ENCODE results near the gene ZNF609.
A peak's percentile ranks its signal among the peaks of the same experiment; 100 is the strongest.

The ZNF609 gene

DNA sequence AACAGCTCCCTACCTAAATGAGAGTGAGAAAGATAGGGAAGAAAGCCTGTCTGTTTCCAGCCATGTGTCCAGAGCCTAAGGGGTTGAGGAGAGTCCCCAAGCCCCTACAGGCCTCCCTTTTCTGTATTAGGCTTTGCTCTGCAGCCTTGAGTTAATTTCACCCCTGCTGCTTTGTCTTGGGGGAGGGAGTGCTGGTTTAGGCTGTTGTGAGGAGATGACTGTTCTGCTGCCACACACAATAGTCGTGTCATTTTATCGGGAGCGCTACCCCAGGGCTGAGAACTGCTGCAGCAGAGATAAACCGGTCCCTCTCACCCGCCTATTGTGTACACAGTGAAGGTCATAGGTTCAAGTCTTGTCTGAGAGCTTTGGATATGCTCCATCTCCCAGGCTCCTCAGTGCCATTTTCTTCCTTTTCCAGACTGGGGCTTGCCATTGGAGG lies 1.4 kb downstream of the ZNF609 start:
- peak overlapping the region; percentile 13 for H3K9ac ChIP-seq (ENCODE audit: insufficient read length)
- no peaks in the 10 kb centered on the region for H3K9me3 ChIP-seq (ENCODE audit: low read depth, low read length)
- H3K36me3 ChIP-seq (ENCODE audit: insufficient read depth, low read length) = no peaks in the 10 kb centered on the region; the same call in 1 of the 2 replicates
- no peak overlapping the region for H3K27ac ChIP-seq
- no peak for TF ChIP-seq EZH2 (IDR thresholded peaks at IDR 0.05)
- TF ChIP-seq FOXP2 (optimal IDR thresholded peaks at IDR 0.05; ENCODE audit: control extremely low read depth, extremely low read length, insufficient read depth) = no peak
- TF ChIP-seq POLR2AphosphoS5 (IDR thresholded peaks at IDR 0.05; ENCODE audit: borderline replicate concordance, low read depth, low read length) = no peak
- no peak for DNase-seq (ENCODE audit: low read depth, low spot score)
- peak overlapping the region; percentile 82 for H3K4me3 ChIP-seq

DNA sequence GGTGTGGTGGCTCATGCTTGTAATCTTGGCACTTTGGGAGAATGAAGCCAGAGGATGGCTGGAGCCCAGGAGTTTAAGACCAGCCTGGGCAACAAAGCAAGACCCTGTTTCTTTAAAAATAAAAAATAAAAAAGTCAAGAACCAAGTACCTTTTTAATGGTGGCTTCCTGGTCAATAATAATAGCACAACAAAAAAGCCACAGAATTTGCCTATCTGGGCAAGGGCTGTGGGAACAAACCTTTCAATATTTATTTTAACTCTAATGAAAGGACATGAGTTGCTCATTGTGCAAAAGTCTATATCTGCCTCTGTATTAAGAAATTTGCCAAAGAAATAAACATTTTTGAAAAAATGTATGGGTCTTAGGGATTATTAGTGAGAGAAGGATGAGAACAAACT lies 2.1 kb downstream of the ZNF609 start:
- Histone ChIP-seq H3K9ac (ENCODE audit: insufficient read length) (no peak overlapping the region), H3K36me3 (ENCODE audit: insufficient read depth, low read length) (no peaks in the 10 kb centered on the region; the same call in 1 of the 2 replicates), H3K9me3 (ENCODE audit: low read depth, low read length) (no peaks in the 10 kb centered on the region), H3K4me3 (no peak overlapping the region), H3K27ac (no peak overlapping the region)
- DNase-seq (ENCODE audit: low read depth, low spot score) = no peak
- no peak for TF ChIP-seq EZH2 (IDR thresholded peaks at IDR 0.05)
- no peak for TF ChIP-seq FOXP2 (optimal IDR thresholded peaks at IDR 0.05; ENCODE audit: control extremely low read depth, extremely low read length, insufficient read depth)
- no peak for TF ChIP-seq POLR2AphosphoS5 (IDR thresholded peaks at IDR 0.05; ENCODE audit: borderline replicate concordance, low read depth, low read length)

DNA sequence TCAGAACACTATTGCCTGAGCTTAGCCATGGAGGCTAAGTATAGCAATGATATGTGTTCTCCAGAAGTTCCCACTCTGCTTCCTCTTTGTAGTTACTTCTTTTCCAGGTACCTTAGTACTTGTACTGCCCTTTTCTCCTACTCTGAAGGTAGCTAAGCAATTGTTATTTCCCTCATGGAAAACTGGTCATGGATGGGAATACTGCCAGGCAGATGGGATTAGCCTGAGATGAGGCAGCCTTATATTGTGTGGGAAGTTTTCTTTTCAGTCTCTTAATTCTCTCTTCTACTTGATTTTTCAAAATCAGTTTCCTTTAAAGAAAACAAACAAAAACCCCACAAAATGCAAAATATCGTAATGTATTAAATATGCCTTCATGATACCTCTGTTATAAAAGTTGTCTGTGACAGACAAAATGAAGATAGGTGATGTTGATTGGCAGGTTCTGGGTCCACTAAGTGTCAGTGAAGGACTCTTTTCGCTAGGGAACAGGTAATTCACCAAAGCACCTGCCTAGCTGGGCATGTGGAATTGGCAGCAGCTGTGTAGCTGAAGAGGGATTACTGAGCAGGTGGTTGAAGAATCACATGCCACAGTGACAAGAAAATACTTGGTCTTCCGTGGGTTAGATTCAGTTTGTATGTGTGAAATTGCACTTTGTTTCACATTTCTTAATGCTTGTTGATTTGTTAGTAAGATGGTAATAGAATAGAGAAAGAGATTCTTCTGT lies 4.1 kb downstream of the ZNF609 start:
- no peak overlapping the region for H3K9ac ChIP-seq (ENCODE audit: insufficient read length)
- no peak overlapping the region for H3K27ac ChIP-seq
- H3K4me3 ChIP-seq = no peak overlapping the region
- DNase-seq (ENCODE audit: low read depth, low spot score) = no peak
- H3K9me3 ChIP-seq (ENCODE audit: low read depth, low read length) = no peaks in the 10 kb centered on the region
- H3K36me3 ChIP-seq (ENCODE audit: insufficient read depth, low read length) = peaks cover 3% of the 10 kb centered on the region; the same call in 1 of the 2 replicates
- TF ChIP-seq FOXP2 (optimal IDR thresholded peaks at IDR 0.05; ENCODE audit: control extremely low read depth, extremely low read length, insufficient read depth) = no peak
- no peak for TF ChIP-seq EZH2 (IDR thresholded peaks at IDR 0.05)
- TF ChIP-seq POLR2AphosphoS5 (IDR thresholded peaks at IDR 0.05; ENCODE audit: borderline replicate concordance, low read depth, low read length) = no peak

DNA sequence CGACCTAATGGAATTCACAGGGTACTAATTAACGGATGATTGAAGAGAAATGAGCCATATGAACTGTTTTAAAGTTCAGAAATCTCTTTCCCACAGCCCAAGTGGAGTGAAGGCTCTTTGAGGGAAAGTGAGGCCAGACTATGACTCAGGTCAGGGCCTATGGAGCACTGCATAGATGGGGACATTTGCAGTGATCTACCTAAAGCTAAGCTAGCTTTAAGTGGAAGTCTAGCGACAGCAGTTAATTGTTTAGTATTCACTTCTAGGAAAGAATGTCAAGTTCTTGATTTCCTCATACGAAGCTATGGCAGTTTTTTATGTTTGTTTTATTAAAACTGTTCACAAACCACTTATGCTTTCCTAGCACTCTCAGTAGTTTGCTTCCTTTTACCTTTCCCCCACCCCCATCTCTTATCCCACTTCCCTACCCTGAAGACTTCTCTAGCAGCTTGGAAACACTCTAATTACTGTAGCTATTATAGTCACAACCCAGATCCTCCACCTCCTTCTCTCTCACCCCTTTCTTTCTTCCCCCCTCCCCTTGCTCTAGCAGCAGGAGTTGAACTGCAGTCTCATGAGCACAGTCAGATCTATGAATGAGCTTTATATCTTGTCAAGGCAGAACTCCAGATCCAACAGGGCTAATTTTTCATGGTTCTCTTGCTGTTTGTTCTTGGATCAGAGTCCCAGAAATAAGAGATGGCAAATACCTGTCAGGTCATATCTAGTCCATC lies 6.2 kb downstream of the ZNF609 start:
- H3K9ac ChIP-seq (ENCODE audit: insufficient read length) = no peak overlapping the region
- DNase-seq (ENCODE audit: low read depth, low spot score) = no peak
- no peaks in the 10 kb centered on the region for H3K9me3 ChIP-seq (ENCODE audit: low read depth, low read length)
- H3K4me3 ChIP-seq = no peak overlapping the region
- H3K36me3 ChIP-seq (ENCODE audit: insufficient read depth, low read length) = peaks cover 3% of the 10 kb centered on the region; the same call in 1 of the 2 replicates
- 0 out of 2 replicates have a peak overlapping the region, but pooled peaks have one; percentile 22 for H3K27ac ChIP-seq
- TF ChIP-seq EZH2 (IDR thresholded peaks at IDR 0.05) (no peak), FOXP2 (optimal IDR thresholded peaks at IDR 0.05; ENCODE audit: control extremely low read depth, extremely low read length, insufficient read depth) (no peak), POLR2AphosphoS5 (IDR thresholded peaks at IDR 0.05; ENCODE audit: borderline replicate concordance, low read depth, low read length) (no peak)

DNA sequence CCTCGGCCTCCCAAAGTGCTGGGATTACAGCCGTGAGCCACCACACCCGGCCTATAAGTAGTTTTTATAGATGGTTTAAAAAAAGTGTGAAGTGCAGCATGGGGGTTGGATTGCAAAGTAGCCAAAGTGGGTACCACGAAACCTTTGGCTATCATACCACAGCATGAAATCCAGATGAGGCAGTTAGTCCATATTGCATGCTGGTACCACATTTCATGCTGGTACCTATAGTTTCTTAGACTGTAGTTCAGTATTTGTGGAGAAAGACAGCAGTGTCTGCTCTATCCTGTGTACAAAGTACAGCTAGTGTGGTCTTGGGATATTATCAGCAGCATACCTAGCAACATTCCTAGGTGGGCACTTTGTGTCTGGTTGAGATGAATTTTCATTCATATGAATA lies 11.8 kb downstream of the ZNF609 start:
- TF ChIP-seq POLR2AphosphoS5 (IDR thresholded peaks at IDR 0.05; ENCODE audit: borderline replicate concordance, low read depth, low read length) = no peak
- no peak for TF ChIP-seq FOXP2 (optimal IDR thresholded peaks at IDR 0.05; ENCODE audit: control extremely low read depth, extremely low read length, insufficient read depth)
- TF ChIP-seq EZH2 (IDR thresholded peaks at IDR 0.05) = no peak
- H3K4me3 ChIP-seq = no peak overlapping the region
- no peak for DNase-seq (ENCODE audit: low read depth, low spot score)
- no peak overlapping the region for H3K27ac ChIP-seq
- H3K36me3 ChIP-seq (ENCODE audit: insufficient read depth, low read length) = peaks cover 3% of the 10 kb centered on the region; the same call in 1 of the 2 replicates
- no peak overlapping the region for H3K9ac ChIP-seq (ENCODE audit: insufficient read length)
- H3K9me3 ChIP-seq (ENCODE audit: low read depth, low read length) = no peaks in the 10 kb centered on the region

DNA sequence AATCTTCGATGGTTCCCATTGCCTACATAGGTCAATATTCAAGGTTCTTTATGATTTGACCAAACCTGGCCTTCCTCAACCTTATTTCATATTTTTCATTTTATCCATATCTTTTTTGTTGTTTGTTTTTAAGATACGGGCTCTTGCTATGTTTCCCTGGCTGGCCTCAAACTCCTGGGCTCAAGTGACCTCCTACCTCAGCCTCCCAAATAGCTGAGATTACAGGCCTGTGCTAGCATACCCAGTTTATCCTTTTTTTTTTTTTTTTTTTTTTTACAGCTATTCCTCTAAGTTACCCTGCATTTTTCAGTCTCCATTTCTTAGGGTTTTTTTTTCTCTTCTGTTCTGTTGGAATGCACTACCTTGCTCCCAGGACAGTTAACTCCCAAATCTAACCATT lies 14.5 kb downstream of the ZNF609 start:
- Histone ChIP-seq H3K9me3 (ENCODE audit: low read depth, low read length) (no peaks in the 10 kb centered on the region), H3K27ac (no peak overlapping the region), H3K4me3 (no peak overlapping the region), H3K36me3 (ENCODE audit: insufficient read depth, low read length) (no peaks in the 10 kb centered on the region; the same call in 1 of the 2 replicates), H3K9ac (ENCODE audit: insufficient read length) (no peak overlapping the region)
- DNase-seq (ENCODE audit: low read depth, low spot score) = no peak
- TF ChIP-seq POLR2AphosphoS5 (IDR thresholded peaks at IDR 0.05; ENCODE audit: borderline replicate concordance, low read depth, low read length) = no peak
- no peak for TF ChIP-seq EZH2 (IDR thresholded peaks at IDR 0.05)

DNA sequence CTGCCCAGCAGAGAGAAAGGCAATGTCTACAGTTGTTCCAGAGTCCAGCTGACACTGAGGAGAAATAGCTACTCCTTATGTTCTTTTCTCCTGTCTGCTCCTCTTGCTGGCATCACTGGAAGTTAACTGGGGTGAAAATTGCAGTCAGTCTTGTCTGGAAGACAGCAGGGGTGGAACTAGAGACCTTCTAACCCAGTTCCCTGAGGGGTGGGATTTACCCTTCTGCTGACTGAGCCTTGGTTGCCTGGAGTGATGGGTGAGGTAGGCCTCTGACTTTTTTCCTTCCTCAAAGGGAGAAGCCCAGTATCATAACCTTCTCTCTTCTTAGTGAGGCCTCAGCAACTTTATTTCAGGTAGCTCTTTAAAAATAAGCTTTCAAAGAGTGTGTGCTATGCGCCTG lies 16.2 kb downstream of the ZNF609 start:
- TF ChIP-seq EZH2 (IDR thresholded peaks at IDR 0.05) (no peak), POLR2AphosphoS5 (IDR thresholded peaks at IDR 0.05; ENCODE audit: borderline replicate concordance, low read depth, low read length) (no peak), FOXP2 (optimal IDR thresholded peaks at IDR 0.05; ENCODE audit: control extremely low read depth, extremely low read length, insufficient read depth) (no peak)
- no peak for DNase-seq (ENCODE audit: low read depth, low spot score)
- no peak overlapping the region for H3K27ac ChIP-seq
- no peak overlapping the region for H3K9ac ChIP-seq (ENCODE audit: insufficient read length)
- H3K9me3 ChIP-seq (ENCODE audit: low read depth, low read length) = no peaks in the 10 kb centered on the region
- H3K36me3 ChIP-seq (ENCODE audit: insufficient read depth, low read length) = no peaks in the 10 kb centered on the region
- no peak overlapping the region for H3K4me3 ChIP-seq

DNA sequence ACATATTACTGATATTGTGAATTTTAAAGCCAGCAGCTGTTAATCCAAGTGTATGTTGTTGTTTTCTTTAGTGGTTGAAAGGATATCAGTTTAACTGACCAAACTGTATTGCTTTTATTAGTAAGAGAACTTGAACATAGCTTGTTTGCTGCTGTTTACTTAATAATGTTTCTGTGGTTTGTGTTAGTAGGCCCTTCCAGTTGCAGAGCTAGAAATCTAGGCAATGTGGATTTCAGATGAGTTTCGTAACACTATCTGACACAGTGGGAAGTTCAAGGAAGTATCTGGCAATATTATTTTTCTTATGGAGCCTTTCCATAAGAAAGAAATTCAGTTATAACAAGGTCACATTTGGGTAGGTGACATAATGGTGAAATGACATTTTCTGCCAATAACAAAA lies 18.5 kb downstream of the ZNF609 start:
- H3K9ac ChIP-seq (ENCODE audit: insufficient read length) = no peak overlapping the region
- H3K27ac ChIP-seq = peak overlapping the region; percentile 64; the same call in 1 of the 2 replicates
- no peak overlapping the region for H3K4me3 ChIP-seq
- H3K36me3 ChIP-seq (ENCODE audit: insufficient read depth, low read length) = no peaks in the 10 kb centered on the region
- no peak for TF ChIP-seq EZH2 (IDR thresholded peaks at IDR 0.05)
- TF ChIP-seq FOXP2 (optimal IDR thresholded peaks at IDR 0.05; ENCODE audit: control extremely low read depth, extremely low read length, insufficient read depth) = no peak
- TF ChIP-seq POLR2AphosphoS5 (IDR thresholded peaks at IDR 0.05; ENCODE audit: borderline replicate concordance, low read depth, low read length) = no peak
- no peak for DNase-seq (ENCODE audit: low read depth, low spot score)
- no peaks in the 10 kb centered on the region for H3K9me3 ChIP-seq (ENCODE audit: low read depth, low read length)

All from SK-N-MC (cell line).